ENCODE measurements around the gene MDM4. TPM values are rescaled to one million over a fixed set of nuclear protein-coding genes. Genes with fewer than 3 reads are reported as not detected.

MDM4 gene
- polyA plus RNA-seq, 2 of the 4 experiments (the other 2 are of a cell fraction): 4.6 to 48.9 TPM

Small RNA genes within 50 kb of the gene (small RNA-seq; reads per million reads assigned to genes)
- gene RNA5SP74: 0.08 to 10.9 (median 6.4) reads per million in 6 experiments

Other genes with a start within 250 kb of the MDM4 start
- gene PLEKHA6, start 156.5 kb upstream of the MDM4 start, polyA plus RNA-seq (2011; rRNA removed): 13.0 and 16.4 TPM in 2 replicates
- 17.9 to 26.2 TPM (median 23.4 TPM) in 3 replicates for gene PLEKHA6, start 156.5 kb upstream of the MDM4 start, polyA plus RNA-seq (2017; fragmentation: RNase III; extraction: RNeasy Plus Mini Kit Qiagen cat#74134 plus additional on column Dnase treatment)
- gene PPP1R15B, start 104.6 kb upstream of the MDM4 start, polyA plus RNA-seq (2011; rRNA removed): 49.1 and 51.9 TPM in 2 replicates
- 26.9 to 27.8 TPM (median 27.2 TPM) in 3 replicates for gene PPP1R15B, start 104.6 kb upstream of the MDM4 start, polyA plus RNA-seq (2017; fragmentation: RNase III; extraction: RNeasy Plus Mini Kit Qiagen cat#74134 plus additional on column Dnase treatment)
- 9.2 and 13.0 TPM in 2 replicates for gene PIK3C2B, start 21.6 kb upstream of the MDM4 start, polyA plus RNA-seq (2011; rRNA removed)
- 9.0 to 9.7 TPM (median 9.4 TPM) in 3 replicates for gene PIK3C2B, start 21.6 kb upstream of the MDM4 start, polyA plus RNA-seq (2017; fragmentation: RNase III; extraction: RNeasy Plus Mini Kit Qiagen cat#74134 plus additional on column Dnase treatment)
- 3.6 and 4.3 TPM in 2 replicates for gene LRRN2, start 169.3 kb downstream of the MDM4 start, polyA plus RNA-seq (2011; rRNA removed)
- gene LRRN2, start 169.3 kb downstream of the MDM4 start, polyA plus RNA-seq (2017; fragmentation: RNase III; extraction: RNeasy Plus Mini Kit Qiagen cat#74134 plus additional on column Dnase treatment): 5.7 to 6.8 TPM (median 6.6 TPM) in 3 replicates

Data from A549 (cell line).